HepG2 (cell line): ENCODE data around the gene ESYT3. TPM values are rescaled to one million over a fixed set of nuclear protein-coding genes. Genes with fewer than 3 reads are reported as not detected.

Source experiments
- ATAC-seq: fragments of 200-7000 bp; cut with Tn5 transposase; 3 replicates; pipeline ENCODE4 v1.9.1; 2020; ENCODE audit warnings: mild to moderate bottlenecking, moderate library complexity
- BruUV-seq: library from RNA; stranded (reverse); fragments of 400-500 nt; replicated peaks from 2 replicates; lab custom pipeline; 2021; lab: Mats Ljungman, UMichigan
- CTCF ChIA-PET: fragments of 300-600 bp; formaldehyde crosslinking; extraction: SDS; loops from one replicate; lab custom pipeline; 2021; ENCODE audit warnings: low total read pairs, inconsistent platforms, low intra/inter-chr PET ratio; lab: Yijun Ruan, JAX
- POLR2A ChIA-PET: fragments of 350-600 bp; sonication (Branson Sonifier 250); formaldehyde crosslinking; loops from one replicate; lab custom pipeline; 2020; ENCODE audit warnings: antibody characterized with exemption, inconsistent platforms; lab: Yijun Ruan, JAX
- DNase-seq: peaks from one replicate; pipeline ENCODE4 v3.0.0-alpha.2; 2015; ENCODE audit warnings: low spot score
- FAIRE-seq: peaks from 3 replicates; lab custom pipeline; 2011; peaks lifted over from hg19 to GRCh38; lab: Jason Lieb, UNC
- H2AFZ ChIP-seq: one replicate; pipeline ENCODE4 v1.6.1; 2011; ENCODE audit warnings: low read length, inconsistent platforms
- H3K27ac ChIP-seq: fragments of 300-600 bp; 3 replicates; pipeline ENCODE4 v1.8.0; 2011; ENCODE audit warnings: mixed run types, mild to moderate bottlenecking, mixed read lengths, low read length, inconsistent platforms; ENCODE audit not compliant: insufficient read depth; ENCODE audit errors: extremely low read length
- H3K27me3 ChIP-seq, 2 experiments: fragments of 200-600 bp in 1 of 2; 2 replicates in 1 of 2; 3 replicates in 1 of 2; pipeline versions ENCODE4 v1.6.0 to v1.8.0; 2011; ENCODE audit warnings: low read length in 2 of 2, mild to moderate bottlenecking in 2 of 2, moderate library complexity in 2 of 2, inconsistent platforms in 1 of 2; ENCODE audit not compliant: insufficient read depth in 2 of 2, control insufficient read depth in 1 of 2
- H3K36me3 ChIP-seq, 2 experiments: fragments of 200-600 bp in 1 of 2; replicated peaks in 1 of 2; 2 replicates in 1 of 2; 3 replicates in 1 of 2; pipeline versions ENCODE4 v1.5.1 to v1.8.0; 2011; ENCODE audit warnings: low read length in 2 of 2, inconsistent platforms in 1 of 2; ENCODE audit not compliant: insufficient read depth in 2 of 2, control insufficient read depth in 1 of 2
- H3K4me1 ChIP-seq: 2 replicates; pipeline ENCODE4 v1.5.1; 2012; ENCODE audit warnings: low read length, inconsistent platforms; ENCODE audit not compliant: insufficient read depth
- H3K4me2 ChIP-seq: 2 replicates; pipeline ENCODE4 v1.6.0; 2011; ENCODE audit warnings: low read depth, low read length, inconsistent platforms
- H3K4me3 ChIP-seq, 3 experiments: fragments of 200-600 bp in 1 of 3; sonication (generic), shearing (Covaris generic) in 1 of 3; replicated peaks in 1 of 3; 2 replicates each; pipeline ENCODE4 v1.5.1; 2011 to 2016; ENCODE audit warnings: low read length in 3 of 3, inconsistent platforms in 2 of 3, low read depth in 2 of 3, mild to moderate bottlenecking in 2 of 3, control low read depth in 1 of 3, mixed read lengths in 1 of 3; ENCODE audit not compliant: insufficient read depth in 1 of 3
- H3K79me2 ChIP-seq: one replicate; pipeline ENCODE4 v1.6.1; 2011; ENCODE audit warnings: low read length, inconsistent platforms; ENCODE audit not compliant: insufficient read depth
- H3K9ac ChIP-seq: 2 replicates; pipeline ENCODE4 v1.6.0; 2011; ENCODE audit warnings: mild to moderate bottlenecking, low read depth, low read length, inconsistent platforms; ENCODE audit not compliant: insufficient read depth
- H3K9me3 ChIP-seq: 2 replicates; pipeline ENCODE4 v1.5.1; 2012; ENCODE audit warnings: mild to moderate bottlenecking, low read length
- H4K20me1 ChIP-seq: 2 replicates; pipeline ENCODE4 v1.6.0; 2011; ENCODE audit warnings: inconsistent platforms, mild to moderate bottlenecking, low read length, moderate library complexity; ENCODE audit not compliant: insufficient read depth
- BHLHE40 ChIP-seq: IDR thresholded peaks from 2 replicates; pipeline ENCODE4 v1.6.1; 2011; ENCODE audit warnings: low read length, improper control_type of control experiment
- CTCF ChIP-seq: sonication (generic); formaldehyde crosslinking; IDR thresholded peaks from 2 replicates; pipeline ENCODE4 v1.5.0; 2020; ENCODE audit warnings: mild to moderate bottlenecking, missing genetic modification reagents, moderate library complexity
- MAFK ChIP-seq, 2 experiments: IDR thresholded peaks in 1 of 2; conservative IDR thresholded peaks in 1 of 2; 2 replicates each; pipeline ENCODE4 v1.6.1; 2011; ENCODE audit warnings: improper control_type of control experiment in 2 of 2, low read length in 2 of 2
- NONO ChIP-seq, 2 experiments: fragments of 450-650 bp in 1 of 2; sonication (generic) in 1 of 2; formaldehyde crosslinking in 1 of 2; IDR thresholded peaks in 1 of 2; conservative IDR thresholded peaks in 1 of 2; 2 replicates each; pipeline versions ENCODE4 v1.6.1 to v1.8.0; 2017 to 2022; ENCODE audit warnings: mild to moderate bottlenecking in 1 of 2, missing genetic modification reagents in 1 of 2, moderate library complexity in 1 of 2
- RXRB ChIP-seq: IDR thresholded peaks from 2 replicates; pipeline ENCODE4 v1.6.1; 2016; ENCODE audit warnings: borderline replicate concordance, missing genetic modification reagents, missing compliant biosample characterization
- SATB2 ChIP-seq: sonication (generic); formaldehyde crosslinking; IDR thresholded peaks from 2 replicates; pipeline ENCODE4 v1.5.0; 2020; ENCODE audit warnings: missing genetic modification reagents
- SMC3 ChIP-seq: IDR thresholded peaks from 2 replicates; pipeline ENCODE4 v1.6.1; 2011; ENCODE audit warnings: low read length, improper control_type of control experiment
- ZFYVE20 ChIP-seq: sonication (generic); formaldehyde crosslinking; IDR thresholded peaks from 2 replicates; pipeline ENCODE4 v1.8.0; 2023; ENCODE audit warnings: low read depth, mild to moderate bottlenecking, moderate library complexity, missing genetic modification reagents, borderline replicate concordance
- ZNF30 ChIP-seq: sonication (generic); formaldehyde crosslinking; IDR thresholded peaks from 2 replicates; pipeline ENCODE4 v1.5.0; 2020; ENCODE audit warnings: mild to moderate bottlenecking, missing genetic modification reagents
- ZNF580 ChIP-seq: IDR thresholded peaks from 2 replicates; pipeline ENCODE4 v1.6.1; 2016; ENCODE audit warnings: low read depth, borderline replicate concordance
- ZNF704 ChIP-seq: sonication (generic); formaldehyde crosslinking; IDR thresholded peaks from 2 replicates; pipeline ENCODE4 v1.8.1; 2023; ENCODE audit warnings: mild to moderate bottlenecking, inconsistent platforms, moderate library complexity, missing genetic modification reagents, borderline replicate concordance
- WGBS: methylation state at CpG from one replicate; pipeline ENCODE4 v1.1.6; 2017; ENCODE audit warnings: low lambda C conversion rate; 5-methylcytosine and 5-hydroxymethylcytosine counted together
- in situ Hi-C: cut with HindIII; loops from 2 replicates; pipeline ENCODE4 v1.10.0; 2017; ENCODE audit warnings: low pct_unique_long_range_greater_than_20kb; ENCODE audit not compliant: extremely low pct_ligation_motif_present
- intact Hi-C: fragments of 100-400 bp; cut with micrococcal nuclease; formaldehyde crosslinking; loops from one replicate; pipeline ENCODE4 v1.10.0; 2022; ENCODE audit not compliant: unreplicated experiment
- polyA plus RNA-seq, 8 experiments: library from polyadenylated mRNA; depleted of rRNA in 3 of 8; stranded (reverse) in 7 of 8; unstranded in 1 of 8; fragments of >200 nt; fragmentation: Illumina TruSeq in 4 of 8; extraction: Trizol in 4 of 8; gene quantifications; 2 replicates each; pipeline versions ENCODE4 v1.2.1 to v1.2.3, GENCODE V29; 2011 to 2016; ENCODE audit warnings: low read depth in 4 of 8, missing spikeins in 1 of 8, mixed read lengths in 1 of 8; ENCODE audit not compliant: insufficient read depth in 1 of 8
- total RNA-seq, 5 experiments: library from RNA; depleted of rRNA; stranded (reverse); fragments of >200 nt; fragmentation: Illumina TruSeq; extraction: Trizol; gene quantifications; 2 replicates each; pipeline ENCODE4 v1.2.3, GENCODE V29; 2016; ENCODE audit warnings: low read depth in 1 of 5
- TF ChIP-seq, protein P1 (sequence below): sonication (generic); formaldehyde crosslinking; IDR thresholded peaks from 2 replicates; pipeline ENCODE4 v1.4.0; 2020; ENCODE audit warnings: missing genetic modification reagents
- TF ChIP-seq, protein P2 (sequence below): sonication (generic); formaldehyde crosslinking; IDR thresholded peaks from 2 replicates; pipeline ENCODE4 v1.9.0; 2022; ENCODE audit warnings: missing genetic modification reagents, mild to moderate bottlenecking, borderline replicate concordance
- TF ChIP-seq, protein P3 (sequence below): sonication (generic); formaldehyde crosslinking; IDR thresholded peaks from 2 replicates; pipeline ENCODE4 v1.4.0; 2020; ENCODE audit warnings: missing genetic modification reagents

Gene ESYT3
- total and polyA plus RNA-seq, 2 of the 13 experiments (the other 11 are each of a cell fraction or from before 2014, with no cell fraction given), result 1.5 to 4.1 TPM

- H3K4me3 ChIP-seq, result no peak overlapping the region
- H4K20me1 ChIP-seq, result no peaks in the 10 kb centered on the region
- FAIRE-seq, result peak; percentile 97
- no peaks in the 10 kb centered on the region for H3K36me3 ChIP-seq
- intact Hi-C loops, result loop anchor here (1.0 kb wide), 2 partner anchors 18 to 85 kb away; no protein-coding TSS in a partner anchor
- BruUV-seq, result no TSS peak
- H3K4me2 ChIP-seq, result 0 out of 2 replicates have a peak overlapping the region, but pooled peaks have one; percentile 14
- peak; percentile 82 for DNase-seq
- peak; percentile 98 for ATAC-seq
- H3K27ac ChIP-seq, result no peak overlapping the region
- H3K27me3 ChIP-seq, result no peaks in the 10 kb centered on the region
- WGBS, result 14% methylated on average over 7 of the region's 7 CpGs
- no peaks in the 10 kb centered on the region for H3K9me3 ChIP-seq
- H3K79me2 ChIP-seq, result no peaks in the 10 kb centered on the region
- CTCF ChIA-PET, result interaction anchor here (0.8 to 2.1 kb wide), 5 partner anchors 62 to 562 kb away, joined by 3 to 12 read pairs (median 4); no protein-coding TSS in a partner anchor
- peaks cover 9% of the 10 kb centered on the region; the same call in 1 of the 2 replicates for H3K4me1 ChIP-seq
- in situ Hi-C loops, result loop anchor here (10.0 kb wide), 1 partner anchor 507 kb away; no protein-coding TSS in a partner anchor
- POLR2A ChIA-PET, result no interaction called here
- H2AFZ ChIP-seq, result no peak overlapping the region
- H3K9ac ChIP-seq, result no peak overlapping the region
- TF ChIP-seq NONO (IDR thresholded peaks at IDR 0.05), result no peak
- no peak for TF ChIP-seq NONO (CRISPR knock-in tag; conservative IDR thresholded peaks at IDR 0.05)
- TF ChIP-seq SMC3, result peak; percentile 91
- TF ChIP-seq, protein P1, sequence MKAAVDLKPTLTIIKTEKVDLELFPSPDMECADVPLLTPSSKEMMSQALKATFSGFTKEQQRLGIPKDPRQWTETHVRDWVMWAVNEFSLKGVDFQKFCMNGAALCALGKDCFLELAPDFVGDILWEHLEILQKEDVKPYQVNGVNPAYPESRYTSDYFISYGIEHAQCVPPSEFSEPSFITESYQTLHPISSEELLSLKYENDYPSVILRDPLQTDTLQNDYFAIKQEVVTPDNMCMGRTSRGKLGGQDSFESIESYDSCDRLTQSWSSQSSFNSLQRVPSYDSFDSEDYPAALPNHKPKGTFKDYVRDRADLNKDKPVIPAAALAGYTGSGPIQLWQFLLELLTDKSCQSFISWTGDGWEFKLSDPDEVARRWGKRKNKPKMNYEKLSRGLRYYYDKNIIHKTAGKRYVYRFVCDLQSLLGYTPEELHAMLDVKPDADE, result no peak
- TF ChIP-seq ZNF704 (CRISPR knock-in tag), result no peak
- TF ChIP-seq, protein P2, sequence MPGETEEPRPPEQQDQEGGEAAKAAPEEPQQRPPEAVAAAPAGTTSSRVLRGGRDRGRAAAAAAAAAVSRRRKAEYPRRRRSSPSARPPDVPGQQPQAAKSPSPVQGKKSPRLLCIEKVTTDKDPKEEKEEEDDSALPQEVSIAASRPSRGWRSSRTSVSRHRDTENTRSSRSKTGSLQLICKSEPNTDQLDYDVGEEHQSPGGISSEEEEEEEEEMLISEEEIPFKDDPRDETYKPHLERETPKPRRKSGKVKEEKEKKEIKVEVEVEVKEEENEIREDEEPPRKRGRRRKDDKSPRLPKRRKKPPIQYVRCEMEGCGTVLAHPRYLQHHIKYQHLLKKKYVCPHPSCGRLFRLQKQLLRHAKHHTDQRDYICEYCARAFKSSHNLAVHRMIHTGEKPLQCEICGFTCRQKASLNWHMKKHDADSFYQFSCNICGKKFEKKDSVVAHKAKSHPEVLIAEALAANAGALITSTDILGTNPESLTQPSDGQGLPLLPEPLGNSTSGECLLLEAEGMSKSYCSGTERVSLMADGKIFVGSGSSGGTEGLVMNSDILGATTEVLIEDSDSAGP (CRISPR knock-in tag), result no peak
- no peak for TF ChIP-seq SATB2 (CRISPR knock-in tag)
- no peak for TF ChIP-seq ZFYVE20 (CRISPR knock-in tag)
- TF ChIP-seq, protein P3, sequence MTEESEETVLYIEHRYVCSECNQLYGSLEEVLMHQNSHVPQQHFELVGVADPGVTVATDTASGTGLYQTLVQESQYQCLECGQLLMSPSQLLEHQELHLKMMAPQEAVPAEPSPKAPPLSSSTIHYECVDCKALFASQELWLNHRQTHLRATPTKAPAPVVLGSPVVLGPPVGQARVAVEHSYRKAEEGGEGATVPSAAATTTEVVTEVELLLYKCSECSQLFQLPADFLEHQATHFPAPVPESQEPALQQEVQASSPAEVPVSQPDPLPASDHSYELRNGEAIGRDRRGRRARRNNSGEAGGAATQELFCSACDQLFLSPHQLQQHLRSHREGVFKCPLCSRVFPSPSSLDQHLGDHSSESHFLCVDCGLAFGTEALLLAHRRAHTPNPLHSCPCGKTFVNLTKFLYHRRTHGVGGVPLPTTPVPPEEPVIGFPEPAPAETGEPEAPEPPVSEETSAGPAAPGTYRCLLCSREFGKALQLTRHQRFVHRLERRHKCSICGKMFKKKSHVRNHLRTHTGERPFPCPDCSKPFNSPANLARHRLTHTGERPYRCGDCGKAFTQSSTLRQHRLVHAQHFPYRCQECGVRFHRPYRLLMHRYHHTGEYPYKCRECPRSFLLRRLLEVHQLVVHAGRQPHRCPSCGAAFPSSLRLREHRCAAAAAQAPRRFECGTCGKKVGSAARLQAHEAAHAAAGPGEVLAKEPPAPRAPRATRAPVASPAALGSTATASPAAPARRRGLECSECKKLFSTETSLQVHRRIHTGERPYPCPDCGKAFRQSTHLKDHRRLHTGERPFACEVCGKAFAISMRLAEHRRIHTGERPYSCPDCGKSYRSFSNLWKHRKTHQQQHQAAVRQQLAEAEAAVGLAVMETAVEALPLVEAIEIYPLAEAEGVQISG (CRISPR knock-in tag), result peak; percentile 69
- TF ChIP-seq RXRB (CRISPR knock-in tag), result no peak
- TF ChIP-seq ZNF580 (CRISPR knock-in tag), result 0 out of 2 replicates have a peak, but pooled peaks have one; percentile 26
- TF ChIP-seq ZNF30, result no peak
- TF ChIP-seq MAFK (conservative IDR thresholded peaks at IDR 0.05 in 1 of 2, IDR thresholded peaks at IDR 0.05 in 1 of 2; ENCODE audit: low read length in 2 of 2), result peak; percentile 71 to 79
- TF ChIP-seq CTCF (CRISPR knock-in tag), result peak; percentile 93
- TF ChIP-seq BHLHE40, result peak; percentile 31; the same call in 1 of the 2 replicates
Observed at GRCh38 chr3:138417559-138417982, 16.8 kb upstream of the ESYT3 start.
